IMR-90 (cell line): ENCODE measurements around the gene DPH2. TPM values are rescaled to one million over a fixed set of nuclear protein-coding genes. Genes with fewer than 3 reads are reported as not detected.

Experiments used
- ATAC-seq: fragments of 200-7000 bp; cut with Tn5 transposase; 2 replicates; pipeline ENCODE4 v1.9.1; 2020; ENCODE audit warnings: low read depth, mild to moderate bottlenecking, moderate library complexity
- BruUV-seq: library from RNA; stranded (reverse); fragments of 400-500 nt; replicated peaks from 2 replicates; lab custom pipeline; 2021; lab: Mats Ljungman, UMichigan
- CTCF ChIA-PET: fragments of 300-600 bp; formaldehyde crosslinking; extraction: SDS; loops from one replicate; lab custom pipeline; 2021; ENCODE audit warnings: antibody characterized with exemption; lab: Yijun Ruan, JAX
- POLR2A ChIA-PET: fragments of 300-600 bp; sonication (Branson Sonifier 250); formaldehyde crosslinking; loops from one replicate; lab custom pipeline; 2022; ENCODE audit warnings: antibody characterized with exemption; ENCODE audit not compliant: unreplicated experiment; lab: Charles Lee
- DNase-seq: peaks from one replicate; pipeline ENCODE4 v3.0.0; 2013
- H2AFZ ChIP-seq: replicated peaks from 2 replicates; pipeline ENCODE3; 2013; ENCODE audit warnings: low read length, mild to moderate bottlenecking; ENCODE audit not compliant: poor library complexity
- H2AK5ac ChIP-seq: 2 replicates; pipeline ENCODE4 v1.6.1; 2013; ENCODE audit warnings: low read depth, low read length, inconsistent platforms
- H2AK9ac ChIP-seq: replicated peaks from 2 replicates; pipeline ENCODE3; 2013; ENCODE audit warnings: mild to moderate bottlenecking, low read depth, low read length, moderate library complexity; ENCODE audit not compliant: poor library complexity
- H2BK120ac ChIP-seq: 2 replicates; pipeline ENCODE4 v1.6.1; 2013; ENCODE audit warnings: low read depth, low read length, inconsistent platforms
- H2BK15ac ChIP-seq: 3 replicates; pipeline ENCODE4 v1.6.1; 2013; ENCODE audit warnings: low read depth, low read length, inconsistent platforms
- H2BK20ac ChIP-seq: 2 replicates; pipeline ENCODE4 v1.6.1; 2013; ENCODE audit warnings: low read depth, mild to moderate bottlenecking, inconsistent platforms, low read length, moderate library complexity
- H2BK5ac ChIP-seq: 2 replicates; pipeline ENCODE4 v1.6.1; 2013; ENCODE audit warnings: mild to moderate bottlenecking, low read depth, low read length, inconsistent platforms; ENCODE audit not compliant: poor library complexity, severe bottlenecking
- H3K14ac ChIP-seq: replicated peaks from 2 replicates; pipeline ENCODE4 v1.6.1; 2013; ENCODE audit warnings: low read depth, low read length, inconsistent platforms
- H3K18ac ChIP-seq: 2 replicates; pipeline ENCODE4 v1.6.1; 2013; ENCODE audit warnings: low read depth, low read length, control low read depth
- H3K23ac ChIP-seq: 2 replicates; pipeline ENCODE4 v1.6.1; 2013; ENCODE audit warnings: low read depth, low read length, inconsistent platforms
- H3K27ac ChIP-seq: 2 replicates; pipeline ENCODE4 v1.5.1; 2013; ENCODE audit warnings: mild to moderate bottlenecking, control low read depth, low read length; ENCODE audit not compliant: insufficient read depth
- H3K27me3 ChIP-seq: 2 replicates; pipeline ENCODE4 v1.6.1; 2013; ENCODE audit warnings: low read length; ENCODE audit not compliant: control insufficient read depth, insufficient read depth
- H3K36me3 ChIP-seq: 2 replicates; pipeline ENCODE4 v1.6.1; 2013; ENCODE audit warnings: low read length, mixed read lengths; ENCODE audit not compliant: control insufficient read depth, insufficient read depth
- H3K4ac ChIP-seq: 2 replicates; pipeline ENCODE4 v1.6.1; 2013; ENCODE audit warnings: low read depth, low read length, inconsistent platforms
- H3K4me1 ChIP-seq: 2 replicates; pipeline ENCODE4 v1.6.1; 2013; ENCODE audit warnings: low read length, mixed read lengths; ENCODE audit not compliant: control insufficient read depth, insufficient read depth
- H3K4me2 ChIP-seq: 2 replicates; pipeline ENCODE4 v1.6.1; 2013; ENCODE audit warnings: low read depth, mild to moderate bottlenecking, control low read depth, low read length, moderate library complexity
- H3K4me3 ChIP-seq: 2 replicates; pipeline ENCODE4 v1.5.1; 2013; ENCODE audit warnings: low read depth, mild to moderate bottlenecking, control low read depth, low read length, moderate library complexity; ENCODE audit not compliant: insufficient read depth
- H3K56ac ChIP-seq: 2 replicates; pipeline ENCODE4 v1.6.1; 2013; ENCODE audit warnings: low read length, inconsistent platforms; ENCODE audit not compliant: insufficient read depth; ENCODE audit errors: extremely low read depth
- H3K79me1 ChIP-seq, 2 experiments: 2 replicates each; pipeline ENCODE4 v1.6.1; 2013; ENCODE audit warnings: low read length in 2 of 2, inconsistent platforms in 1 of 2, low read depth in 1 of 2
- H3K9ac ChIP-seq: 2 replicates; pipeline ENCODE4 v1.6.1; 2013; ENCODE audit warnings: low read depth, low read length, control low read depth
- H3K9me1 ChIP-seq: 2 replicates; pipeline ENCODE4 v1.6.1; 2013; ENCODE audit warnings: low read length, inconsistent platforms; ENCODE audit not compliant: insufficient read depth
- H3K9me3 ChIP-seq: 2 replicates; pipeline ENCODE4 v1.6.1; 2013; ENCODE audit warnings: low read length; ENCODE audit not compliant: control insufficient read depth, insufficient read depth
- H4K20me1 ChIP-seq: 2 replicates; pipeline ENCODE4 v1.6.1; 2013; ENCODE audit warnings: low read length, inconsistent platforms; ENCODE audit not compliant: insufficient read depth
- H4K5ac ChIP-seq: 2 replicates; pipeline ENCODE4 v1.6.1; 2013; ENCODE audit warnings: mild to moderate bottlenecking, low read depth, low read length, control low read depth
- H4K8ac ChIP-seq, 2 experiments: 2 replicates each; pipeline ENCODE4 v1.6.1; 2013; ENCODE audit warnings: low read depth in 2 of 2, low read length in 2 of 2, control low read depth in 1 of 2, inconsistent platforms in 1 of 2
- H4K91ac ChIP-seq: 2 replicates; pipeline ENCODE4 v1.6.1; 2013; ENCODE audit warnings: low read depth, low read length, inconsistent platforms; ENCODE audit not compliant: insufficient read depth
- RCOR1 ChIP-seq: IDR thresholded peaks from 2 replicates; pipeline ENCODE4 v1.6.1; 2012; ENCODE audit warnings: mild to moderate bottlenecking, low read length, improper control_type of control experiment; ENCODE audit not compliant: insufficient replicate concordance
- WGBS, 2 experiments: methylation state at CpG; one replicate each; pipeline versions ENCODE4 v1.1.5 to v1.1.7; 2013; ENCODE audit warnings: missing lambda C conversion rate in 2 of 2; ENCODE audit not compliant: insufficient read length in 1 of 2; ENCODE audit errors: extremely low coverage in 2 of 2; 5-methylcytosine and 5-hydroxymethylcytosine counted together
- dilution Hi-C: fragments of 300-500 bp; cut with HindIII; formaldehyde crosslinking; loops from one replicate; pipeline ENCODE4 v1.14.3; 2018; ENCODE audit warnings: low sequenced_read_pairs; ENCODE audit not compliant: unreplicated experiment
- in situ Hi-C: fragments of 300-500 bp; cut with MboI; formaldehyde crosslinking; loops from 3 replicates; pipeline ENCODE4 v1.14.3; 2019; ENCODE audit warnings: low sequenced_read_pairs, inconsistent platforms, mixed read lengths
- intact Hi-C: fragments of 100-400 bp; cut with micrococcal nuclease; formaldehyde crosslinking; loops from 2 replicates; pipeline ENCODE4 v1.10.0; 2022
- polyA plus RNA-seq, 3 experiments: library from polyadenylated mRNA; depleted of rRNA; stranded (reverse); fragments of >200 nt; gene quantifications; 2 replicates each; pipeline ENCODE4 v1.2.3, GENCODE V29; 2012; ENCODE audit warnings: low replicate concordance in 1 of 3
- total RNA-seq: library from RNA; depleted of rRNA; stranded (reverse); fragments of >200 nt; gene quantifications from 2 replicates; pipeline ENCODE4 v1.2.3, GENCODE V29; 2012

Gene DPH2
- total and polyA plus RNA-seq, 2 of the 4 experiments (the other 2 are of a cell fraction): 21.0 to 32.2 TPM

DNA sequence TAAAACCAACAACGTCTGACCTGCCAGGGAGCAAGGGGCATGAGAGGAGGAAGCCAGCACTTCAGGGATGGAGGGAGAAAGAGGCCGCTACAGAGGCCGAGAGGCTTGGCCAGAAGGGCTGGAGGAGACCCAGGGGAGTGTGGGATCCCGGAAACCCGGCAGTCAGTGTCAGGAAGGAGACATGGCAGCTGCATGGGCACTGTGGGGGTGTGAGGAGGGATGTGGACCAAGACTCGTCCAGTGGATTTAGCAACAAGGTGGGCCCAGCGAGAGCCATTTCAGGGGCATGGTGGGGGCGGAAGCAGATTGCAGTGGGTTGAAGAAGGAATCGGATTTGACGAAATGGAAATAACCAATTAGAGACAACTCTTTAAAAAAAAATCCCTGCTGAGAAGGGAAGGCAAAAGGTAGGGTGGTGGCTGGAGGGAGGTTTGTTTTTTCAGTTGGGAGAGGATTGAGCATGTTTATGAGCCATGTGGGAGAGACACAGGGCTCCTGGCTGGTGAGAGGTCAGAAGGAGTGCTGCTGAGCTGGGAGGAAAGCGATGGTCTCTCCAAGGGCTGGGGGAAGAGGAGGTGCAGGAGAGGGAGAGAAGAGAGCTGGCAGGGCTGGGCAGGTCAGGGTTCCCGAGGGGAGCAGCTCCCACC lies 13.6 kb downstream of the DPH2 start:
- DNase-seq (no peak), ATAC-seq (no peak)
- H3K4me2 ChIP-seq: no peak overlapping the region
- WGBS, 2 experiments: 25% methylated on average over 1 of the region's 12 CpGs; no CpG with 5 or more reads in 1 of the 2 experiments
- ChIA-PET CTCF (no interaction called here), POLR2A (no interaction called here)
- no peak overlapping the region for H3K27ac ChIP-seq
- 0 out of 2 replicates have a peak overlapping the region, but pooled peaks have one; percentile 26 for H3K23ac ChIP-seq
- no peak overlapping the region for H3K14ac ChIP-seq
- H2BK120ac ChIP-seq: no peak overlapping the region
- H4K8ac ChIP-seq: no peak overlapping the region
- no peak overlapping the region for H2AK5ac ChIP-seq
- no peak overlapping the region for H2BK15ac ChIP-seq
- peak overlapping the region; percentile 32 for H2AFZ ChIP-seq
- peaks cover 39% of the 10 kb centered on the region for H3K9me1 ChIP-seq
- H3K36me3 ChIP-seq: peaks cover 35% of the 10 kb centered on the region
- no peak overlapping the region for H2BK20ac ChIP-seq
- no peak overlapping the region for H3K56ac ChIP-seq
- no peak overlapping the region for H4K5ac ChIP-seq
- H3K9me3 ChIP-seq: no peaks in the 10 kb centered on the region
- H2AK9ac ChIP-seq: no peak overlapping the region
- H3K18ac ChIP-seq: no peak overlapping the region
- no TSS peak for BruUV-seq
- H3K27me3 ChIP-seq: no peaks in the 10 kb centered on the region
- H3K4ac ChIP-seq: no peak overlapping the region
- H3K79me1 ChIP-seq: peaks cover 27 to 61% of the 10 kb centered on the region in 2 experiments
- peaks cover 44% of the 10 kb centered on the region for H4K20me1 ChIP-seq
- H3K4me1 ChIP-seq: peaks cover 25% of the 10 kb centered on the region
- no peak overlapping the region for H4K91ac ChIP-seq
- H3K4me3 ChIP-seq: no peak overlapping the region
- intact Hi-C loops: no loop called here
- no peak overlapping the region for H2BK5ac ChIP-seq
- TF ChIP-seq RCOR1: no peak
- dilution Hi-C loops: no loop called here
- in situ Hi-C loops: no loop called here
- H3K9ac ChIP-seq: no peak overlapping the region
